GM21360 (cell line): ENCODE data around the gene HNF4A.

Experiments used
- ATAC-seq: cut with Tn5 transposase; IDR thresholded peaks from one replicate; pipeline ENCODE4 v1.9.1; 2021; ENCODE audit warnings: mild to moderate bottlenecking, moderate library complexity; ENCODE audit not compliant: unreplicated experiment

The HNF4A gene

DNA sequence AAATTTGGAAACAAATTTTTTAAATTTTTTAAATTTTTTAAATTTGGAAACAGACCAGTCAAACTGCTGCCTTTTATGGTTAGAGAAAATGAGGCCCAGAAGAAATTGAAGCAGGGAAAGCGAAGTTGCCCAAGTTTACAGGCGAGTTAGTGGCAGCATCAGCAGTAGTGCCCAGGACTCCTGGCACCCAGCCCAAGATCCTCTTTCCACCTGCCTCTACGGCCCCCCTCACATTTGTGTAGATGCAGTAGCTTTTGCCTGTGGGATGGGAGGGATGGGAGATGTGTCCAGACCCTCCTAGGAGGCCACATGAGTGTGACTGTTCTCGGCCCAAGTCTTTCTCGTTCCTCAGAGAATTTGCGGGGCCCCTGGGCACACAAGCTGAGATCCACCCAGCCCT, 49.8 kb downstream of the HNF4A start:
- no peak for ATAC-seq

GRCh38 chr20:44405785-44406571, 50.5 kb downstream of the HNF4A start:
- no peak for ATAC-seq

GRCh38 chr20:44406572-44407137, 51.2 kb downstream of the HNF4A start:
- no peak for ATAC-seq

- ATAC-seq: no peak
Measured at GRCh38 chr20:44407402-44408184, 52.1 kb downstream of the HNF4A start.

DNA sequence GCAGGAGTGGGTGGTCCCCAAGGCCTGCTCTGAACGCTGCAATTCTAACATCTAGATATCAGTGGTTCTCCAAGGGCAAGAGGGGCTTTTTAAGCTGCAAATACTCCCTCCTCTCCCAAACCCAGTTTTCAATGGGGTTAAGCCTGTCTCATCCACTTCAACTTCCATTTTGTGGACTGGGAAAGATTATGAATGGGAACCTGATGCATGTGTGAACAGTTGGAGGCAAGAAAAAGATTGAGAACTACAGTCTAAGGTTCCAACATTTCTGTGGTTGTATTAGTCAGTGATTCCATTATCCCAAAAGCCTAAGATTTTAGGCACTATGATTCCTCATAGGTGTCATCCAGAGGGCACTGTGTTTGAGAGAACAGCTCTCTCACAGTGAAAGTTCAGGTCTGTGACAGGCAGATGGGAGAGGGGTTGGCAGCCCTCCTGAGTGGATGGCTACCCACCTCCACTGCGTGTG, 53.7 kb downstream of the HNF4A start:
- ATAC-seq: no peak

DNA sequence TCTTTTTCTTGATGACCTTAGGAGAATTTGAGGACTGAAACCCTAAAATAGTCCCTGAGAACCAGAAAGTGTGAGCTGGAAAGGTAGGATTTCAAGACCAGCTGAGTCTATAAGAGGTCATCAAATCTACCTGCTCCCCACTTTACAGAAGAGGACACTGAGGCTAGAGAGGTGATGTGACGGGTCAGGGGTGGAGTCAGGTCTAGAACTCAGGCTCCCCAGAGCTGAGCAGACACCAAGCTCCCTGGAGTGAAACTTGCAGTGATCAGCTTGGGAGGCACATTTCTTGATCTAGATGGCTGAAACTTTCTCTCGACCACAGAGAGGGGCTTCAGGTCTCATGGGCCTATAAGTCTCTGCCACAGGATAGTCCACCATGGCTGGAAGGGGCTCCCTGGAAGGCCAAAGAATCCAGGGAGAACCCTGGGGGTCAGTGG, 55.1 kb downstream of the HNF4A start:
- no peak for ATAC-seq

GRCh38 chr20:44411020-44411756, 55.7 kb downstream of the HNF4A start:
- no peak for ATAC-seq

DNA sequence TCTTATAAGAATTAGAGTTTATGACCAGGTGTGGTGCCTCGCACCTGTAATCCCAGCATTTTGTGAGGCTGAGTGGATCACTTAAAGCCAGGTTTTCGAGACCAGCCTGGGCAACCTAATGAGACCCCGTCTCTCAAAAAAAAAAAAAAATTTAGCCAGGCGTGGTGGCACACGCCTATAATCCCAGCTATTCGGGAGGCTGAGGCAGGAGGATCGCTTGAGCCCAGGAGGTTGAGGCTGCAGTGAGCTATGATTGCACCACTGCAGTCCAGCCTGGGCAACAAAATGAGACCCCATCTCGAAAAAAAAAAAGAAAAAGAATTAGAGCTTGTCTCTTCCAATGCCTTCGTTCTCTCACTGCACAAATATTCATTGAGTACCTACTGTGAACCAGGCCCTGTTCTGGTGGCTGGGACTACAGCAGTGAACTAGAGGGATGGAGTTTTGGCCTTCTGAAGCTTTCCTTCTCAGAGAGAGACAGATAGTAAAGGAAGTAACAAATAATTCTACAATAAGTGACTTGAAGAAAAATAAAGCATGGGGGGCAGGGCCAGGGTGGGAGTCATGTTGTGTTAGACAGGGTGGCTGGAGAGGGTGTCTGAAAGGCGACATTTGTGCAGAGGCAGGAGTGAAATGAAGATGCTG, 56.4 kb downstream of the HNF4A start:
- no peak for ATAC-seq

DNA sequence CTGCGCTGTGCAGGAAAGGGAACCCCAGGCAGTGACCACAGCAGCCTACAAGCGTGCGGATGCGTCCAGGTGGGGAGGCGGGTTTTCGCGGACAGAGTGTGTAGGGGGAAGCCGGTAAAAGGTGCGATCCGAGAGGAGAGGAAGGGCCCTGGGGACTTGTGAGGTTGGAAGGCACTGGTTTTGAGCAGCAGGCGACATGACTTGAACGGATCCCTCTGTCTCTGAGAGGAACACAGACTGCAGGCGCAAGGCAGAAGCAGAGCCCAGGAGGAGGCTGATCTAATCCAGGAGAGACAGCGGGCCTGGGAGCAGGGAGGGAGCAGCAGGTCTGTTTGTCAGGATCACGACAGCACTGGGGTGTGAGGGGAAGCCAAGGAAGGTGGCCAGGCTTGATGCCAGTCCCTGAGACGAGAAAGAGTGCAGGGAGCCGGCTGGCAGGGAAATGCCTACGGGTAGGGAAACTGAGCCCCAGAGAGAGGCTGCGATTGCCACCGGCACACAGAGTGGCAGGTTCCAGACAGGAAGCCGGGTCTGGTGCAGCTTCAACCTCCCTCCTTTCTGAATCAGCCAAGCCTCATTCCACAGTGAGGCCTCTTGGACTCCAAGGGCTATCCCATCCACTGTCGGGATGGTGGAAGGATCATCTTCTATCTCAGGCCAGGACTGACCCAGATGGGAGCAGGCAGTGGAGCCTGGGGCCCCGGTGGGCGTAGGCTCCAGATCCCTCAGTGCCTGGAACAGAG, 57.1 kb downstream of the HNF4A start:
- ATAC-seq: no peak

DNA sequence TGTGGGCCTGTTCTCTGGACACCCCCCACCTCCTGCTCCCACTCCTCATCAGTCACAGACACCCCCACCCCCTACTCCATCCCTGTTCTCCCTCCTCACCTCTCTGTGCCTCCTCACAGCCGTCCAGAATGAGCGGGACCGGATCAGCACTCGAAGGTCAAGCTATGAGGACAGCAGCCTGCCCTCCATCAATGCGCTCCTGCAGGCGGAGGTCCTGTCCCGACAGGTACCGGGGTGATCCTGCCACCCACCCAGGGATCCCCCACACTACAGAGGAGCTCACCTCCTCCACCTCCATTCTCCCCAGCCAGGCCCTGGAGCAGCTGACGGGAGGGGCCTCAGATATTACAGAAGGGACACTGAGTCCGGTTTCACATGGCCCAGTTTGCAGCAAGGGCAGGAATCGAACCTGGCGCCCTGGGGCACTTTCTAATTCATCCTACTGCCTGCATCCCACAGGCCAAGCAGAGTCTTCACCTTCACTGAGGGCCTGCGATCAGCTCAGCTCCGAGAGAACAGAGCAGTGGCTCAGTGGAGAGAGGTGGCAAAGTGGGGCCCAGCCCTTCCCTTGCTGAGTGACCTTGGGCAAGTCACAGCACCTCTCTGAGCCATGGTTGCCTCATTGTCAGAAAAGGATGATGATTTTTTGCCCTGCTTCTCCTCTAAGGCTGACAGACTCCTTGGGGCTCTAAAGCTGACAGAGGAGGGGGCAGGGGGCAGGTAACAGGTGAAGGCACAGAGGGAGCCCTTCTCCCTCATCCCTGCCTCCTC, 58.3 kb downstream of the HNF4A start:
- ATAC-seq: no peak

DNA sequence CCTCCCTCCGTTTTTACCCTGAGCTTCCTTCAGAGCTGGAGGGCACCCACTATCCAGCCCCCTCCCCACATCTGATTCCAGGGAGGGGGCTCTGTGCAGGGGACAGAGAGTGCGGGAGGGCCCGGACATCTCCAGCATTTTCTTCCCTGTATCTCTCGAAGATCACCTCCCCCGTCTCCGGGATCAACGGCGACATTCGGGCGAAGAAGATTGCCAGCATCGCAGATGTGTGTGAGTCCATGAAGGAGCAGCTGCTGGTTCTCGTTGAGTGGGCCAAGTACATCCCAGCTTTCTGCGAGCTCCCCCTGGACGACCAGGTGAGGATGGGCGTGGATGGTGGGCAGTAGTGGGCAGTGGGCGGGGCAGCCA, 58.8 kb downstream of the HNF4A start:
- ATAC-seq: no peak

DNA sequence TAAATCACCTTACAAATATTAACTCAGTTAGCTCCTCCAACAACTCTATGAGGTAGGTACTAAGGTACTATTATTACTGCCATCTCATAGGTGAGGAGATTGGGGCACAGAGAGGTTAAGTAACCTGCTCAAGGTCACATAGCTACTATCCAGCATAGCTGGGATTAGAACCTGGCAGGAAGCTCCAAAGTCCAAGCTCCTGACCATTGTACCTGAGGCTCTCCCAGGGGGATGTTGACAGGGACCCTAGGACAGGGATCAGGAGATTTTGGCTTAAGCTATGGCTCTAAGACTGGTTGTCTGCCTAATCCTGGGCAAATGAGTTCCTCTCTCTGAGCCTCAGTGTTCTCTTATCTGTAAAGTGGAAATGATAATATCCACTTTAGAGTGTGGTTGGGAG, 59.3 kb downstream of the HNF4A start:
- ATAC-seq: no peak

DNA sequence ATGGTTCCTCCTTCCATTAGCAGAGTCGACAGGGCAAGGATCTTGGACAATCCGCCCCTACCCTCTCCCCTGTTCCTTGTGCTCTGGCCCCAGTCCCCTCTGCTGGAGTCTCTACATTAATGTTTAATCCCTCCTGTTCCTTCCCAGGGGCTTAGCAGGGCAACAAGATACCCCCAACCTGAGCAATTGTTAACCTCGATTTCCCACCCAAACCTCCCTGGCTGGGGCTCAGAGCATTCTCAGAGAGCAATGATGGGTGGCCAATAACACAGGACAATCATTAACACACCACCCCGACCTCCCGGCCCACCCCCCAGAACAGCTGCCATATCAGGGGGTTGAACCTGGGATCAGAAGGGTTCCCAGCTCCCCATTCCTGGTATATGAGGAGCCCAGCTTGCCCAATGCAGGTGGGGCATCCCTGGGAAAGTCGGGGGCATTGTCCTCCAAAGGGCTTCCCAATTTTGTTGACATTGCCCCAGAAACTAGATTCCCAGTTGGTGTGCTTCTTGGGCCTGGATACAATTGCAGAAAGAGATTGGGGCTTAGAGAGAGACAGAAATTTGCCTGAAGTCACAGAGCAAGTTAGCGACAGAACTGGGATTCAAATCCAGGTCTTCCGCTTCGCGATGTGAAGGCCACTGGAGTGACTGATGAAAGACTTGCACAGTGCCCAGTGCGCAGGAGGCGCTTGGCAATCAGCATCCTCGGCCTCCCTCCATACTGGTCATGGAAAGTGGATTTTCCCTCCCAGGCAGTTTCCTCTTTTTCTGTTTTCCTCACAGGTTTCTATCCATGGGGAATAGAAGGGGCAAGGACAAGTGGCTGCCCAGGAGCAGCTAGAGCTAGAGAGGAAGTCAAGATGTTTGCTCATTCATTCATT, 60.6 kb downstream of the HNF4A start:
- ATAC-seq: no peak

GRCh38 chr20:44418069-44418905, 62.8 kb downstream of the HNF4A start:
- ATAC-seq: no peak

DNA sequence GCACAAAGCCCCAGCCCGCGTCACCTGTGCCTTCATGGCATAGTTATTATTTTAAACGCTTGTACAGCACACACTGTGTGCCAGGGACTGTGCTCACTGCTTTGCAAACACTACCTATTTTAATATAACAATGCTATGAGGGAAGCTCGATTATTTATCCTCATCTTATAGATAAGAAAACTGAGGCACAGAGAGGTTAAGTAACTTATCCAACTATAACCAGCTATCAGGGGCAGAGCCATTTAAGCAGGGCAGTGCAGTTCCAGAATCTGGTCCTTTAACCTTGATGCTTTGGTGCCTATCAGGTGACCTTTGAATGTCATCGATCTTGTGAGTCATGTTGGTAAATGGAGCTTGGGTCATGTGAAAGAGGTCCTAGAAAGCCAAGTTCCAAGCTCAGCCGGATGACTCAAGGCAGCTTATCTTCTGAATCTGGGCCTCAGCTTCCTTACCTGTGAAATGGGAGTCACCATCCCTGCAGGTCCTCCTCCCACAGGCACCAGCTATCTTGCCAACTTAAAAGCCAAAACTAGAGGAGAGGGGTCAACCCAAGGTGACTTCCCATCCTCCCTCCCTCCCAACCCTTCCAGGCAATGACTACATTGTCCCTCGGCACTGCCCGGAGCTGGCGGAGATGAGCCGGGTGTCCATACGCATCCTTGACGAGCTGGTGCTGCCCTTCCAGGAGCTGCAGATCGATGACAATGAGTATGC, 63.8 kb downstream of the HNF4A start:
- no peak for ATAC-seq

DNA sequence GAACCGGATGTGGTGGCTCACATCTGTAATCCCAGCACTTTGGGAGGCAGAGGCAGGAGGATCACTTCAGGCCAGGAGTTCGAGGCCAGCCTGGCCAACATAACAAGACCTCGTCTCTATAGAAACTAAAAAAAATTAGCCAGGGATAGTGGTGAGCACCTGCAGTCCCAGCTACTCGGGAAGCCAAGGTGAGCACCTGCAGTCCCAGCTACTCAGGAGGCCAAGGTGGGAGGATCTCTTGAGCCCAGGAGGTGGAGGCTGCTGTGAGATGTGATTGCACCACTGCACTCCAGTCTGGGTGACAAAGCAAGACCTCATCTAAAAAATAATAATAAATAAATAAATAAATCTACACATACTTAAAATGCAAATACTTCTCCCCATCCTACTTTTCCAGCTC, 65.0 kb downstream of the HNF4A start:
- ATAC-seq: no peak

GRCh38 chr20:44422083-44422482, 66.6 kb downstream of the HNF4A start:
- ATAC-seq: no peak
